Measurements from ENCODE around the gene AZI2. TPM values are rescaled to one million over a fixed set of nuclear protein-coding genes. Genes with fewer than 3 reads are reported as not detected.
A peak's percentile ranks its signal among the peaks of the same experiment; 100 is the strongest.

AZI2 gene
- total RNA-seq, 1 donor from 2014 or later: 59.4 TPM

- Mint-ChIP-seq H3K4me3 (no peak overlapping the region), H3K9me3 (no peaks in the 10 kb centered on the region), H3K27ac (no peak overlapping the region), H3K4me1 (ENCODE audit: unreplicated experiment) (no peaks in the 10 kb centered on the region), H3K36me3 (peaks cover 3% of the 10 kb centered on the region), H3K27me3 (no peaks in the 10 kb centered on the region)
- DNase-seq (ENCODE audit: extremely low spot score, unreplicated experiment): no peak
- TF ChIP-seq CTCF (conservative IDR thresholded peaks at IDR 0.05): no peak
Measured at GRCh38 chr3:28335246-28335645, 13.4 kb downstream of the AZI2 start.

- DNase-seq (ENCODE audit: extremely low spot score, unreplicated experiment): no peak
- Mint-ChIP-seq H3K27me3 (no peaks in the 10 kb centered on the region), H3K4me1 (ENCODE audit: unreplicated experiment) (no peaks in the 10 kb centered on the region), H3K27ac (no peak overlapping the region), H3K9me3 (no peaks in the 10 kb centered on the region), H3K36me3 (peaks cover 3% of the 10 kb centered on the region), H3K4me3 (no peak overlapping the region)
- TF ChIP-seq CTCF (conservative IDR thresholded peaks at IDR 0.05): peak; percentile 34
Measured at GRCh38 chr3:28334552-28334951, 14.1 kb downstream of the AZI2 start.

- Mint-ChIP-seq H3K27me3 (no peaks in the 10 kb centered on the region), H3K36me3 (peaks cover 4% of the 10 kb centered on the region), H3K4me1 (ENCODE audit: unreplicated experiment) (no peaks in the 10 kb centered on the region), H3K9me3 (no peaks in the 10 kb centered on the region), H3K4me3 (no peak overlapping the region), H3K27ac (no peak overlapping the region)
- peak; percentile 90 for TF ChIP-seq CTCF (conservative IDR thresholded peaks at IDR 0.05)
- no peak for DNase-seq (ENCODE audit: extremely low spot score, unreplicated experiment)
Measured at GRCh38 chr3:28328188-28329151, 20.2 kb downstream of the AZI2 start.

- Mint-ChIP-seq H3K4me3 (no peak overlapping the region), H3K36me3 (peaks cover 4% of the 10 kb centered on the region), H3K4me1 (ENCODE audit: unreplicated experiment) (no peaks in the 10 kb centered on the region), H3K9me3 (no peaks in the 10 kb centered on the region), H3K27ac (no peak overlapping the region), H3K27me3 (no peaks in the 10 kb centered on the region)
- TF ChIP-seq CTCF (conservative IDR thresholded peaks at IDR 0.05): no peak
- no peak for DNase-seq (ENCODE audit: extremely low spot score, unreplicated experiment)
Measured at GRCh38 chr3:28326458-28326926, 22.1 kb downstream of the AZI2 start.

- Mint-ChIP-seq H3K4me3 (no peak overlapping the region), H3K27me3 (no peaks in the 10 kb centered on the region), H3K27ac (no peak overlapping the region), H3K36me3 (peaks cover 4% of the 10 kb centered on the region), H3K4me1 (ENCODE audit: unreplicated experiment) (no peaks in the 10 kb centered on the region), H3K9me3 (no peaks in the 10 kb centered on the region)
- DNase-seq (ENCODE audit: extremely low spot score, unreplicated experiment): no peak
- TF ChIP-seq CTCF (conservative IDR thresholded peaks at IDR 0.05): no peak
Measured at GRCh38 chr3:28322464-28322863, 26.2 kb downstream of the AZI2 start.

Measured in type B pancreatic cell (in vitro differentiated cells).